NCI-H1048 (cell line): ENCODE measurements around the gene PARVG.

Experiments used
- DNase-seq: peaks from one replicate; lab custom pipeline; 2025; lab: John Stamatoyannopoulos, UW

PARVG gene

GRCh38 chr22:44196731-44197131 is 16.0 kb downstream of the PARVG start:
- DNase-seq = no peak

GRCh38 chr22:44197271-44197670 is 16.5 kb downstream of the PARVG start:
- no peak for DNase-seq

- DNase-seq = no peak
Measured at GRCh38 chr22:44199164-44199563, 18.4 kb downstream of the PARVG start.

DNA sequence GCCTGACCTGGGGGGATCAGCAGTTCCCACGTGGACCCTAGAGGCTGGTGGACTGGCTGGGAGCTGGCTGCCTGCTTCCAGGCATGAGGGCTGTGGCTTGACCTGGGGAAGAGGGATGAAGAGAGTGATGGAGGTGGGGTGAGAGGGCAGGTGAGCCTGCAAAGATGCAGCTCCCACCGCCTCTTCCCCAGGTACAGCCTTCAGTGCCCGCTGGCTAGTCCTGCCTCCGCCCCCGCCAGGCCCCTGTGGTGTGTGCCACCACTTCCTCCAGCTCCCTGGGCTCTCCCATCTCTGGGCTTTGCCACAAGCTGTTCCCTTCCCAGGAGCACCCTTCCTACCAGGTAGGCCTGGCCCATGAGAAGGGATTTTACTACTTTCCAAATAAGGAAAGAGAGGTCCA is 19.1 kb downstream of the PARVG start:
- DNase-seq = no peak

GRCh38 chr22:44200451-44200850 is 19.7 kb downstream of the PARVG start:
- DNase-seq = no peak

- DNase-seq = no peak
Measured at GRCh38 chr22:44200855-44201550, 20.3 kb downstream of the PARVG start.

GRCh38 chr22:44201665-44202064 is 20.9 kb downstream of the PARVG start:
- no peak for DNase-seq

- DNase-seq = no peak
Measured at GRCh38 chr22:44202261-44202789, 21.6 kb downstream of the PARVG start.

DNA sequence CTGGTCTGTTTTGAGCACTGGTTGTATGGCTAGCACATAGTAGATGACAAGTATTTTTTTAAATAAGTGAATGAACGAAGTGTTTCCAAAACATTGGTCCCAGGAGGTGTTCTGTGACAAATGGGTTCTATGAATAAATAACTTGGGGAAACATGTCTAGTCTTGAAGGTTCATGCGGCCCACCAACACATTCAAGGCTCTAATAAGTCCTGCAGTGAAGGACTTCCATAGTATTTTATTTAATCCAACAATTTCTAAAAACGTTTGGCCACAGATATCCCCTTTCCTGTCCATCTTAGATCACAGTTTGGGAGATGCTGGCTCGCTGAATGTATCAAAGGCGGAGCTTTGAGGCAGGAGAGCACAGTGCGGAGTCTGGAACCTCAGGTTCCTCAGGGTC is 22.5 kb downstream of the PARVG start:
- DNase-seq = no peak

DNA sequence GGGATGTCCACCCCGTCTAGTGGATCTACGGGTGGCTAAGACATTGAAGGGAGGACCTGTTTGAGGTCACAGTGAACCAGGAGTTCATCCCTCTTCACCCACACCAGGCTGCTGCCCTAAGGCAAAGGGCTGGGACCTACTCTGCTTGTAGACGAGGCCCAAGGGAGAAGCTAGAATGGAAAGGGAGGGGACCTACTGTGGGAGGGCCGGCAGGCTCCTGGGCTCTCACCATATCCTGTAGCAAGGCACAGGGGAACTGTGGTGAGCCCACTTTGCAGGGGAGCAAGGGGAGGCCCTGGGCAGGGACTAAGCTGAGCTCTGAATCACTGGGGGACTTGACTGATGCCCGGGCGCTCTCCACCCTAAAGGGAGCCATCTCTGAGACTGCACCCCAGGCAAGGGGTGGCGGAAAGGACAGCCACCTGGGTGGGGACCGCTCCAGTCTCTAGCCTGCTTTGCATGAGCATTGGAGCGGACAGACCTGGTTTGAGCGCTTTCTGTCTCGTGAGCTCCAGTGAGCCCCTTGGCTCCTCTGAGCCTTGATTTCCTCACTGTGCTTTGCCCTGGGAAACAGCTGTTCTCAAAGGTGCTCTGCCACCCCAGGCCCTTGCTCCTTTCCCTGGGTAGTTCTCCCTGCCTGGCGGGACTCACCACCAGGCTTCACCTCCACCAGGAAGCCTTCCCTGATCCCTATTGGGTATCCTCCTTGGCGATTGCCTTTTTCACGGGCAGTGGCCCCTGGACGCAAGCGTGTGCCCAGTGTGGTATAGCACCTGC is 24.2 kb downstream of the PARVG start:
- DNase-seq = no peak

- no peak for DNase-seq
Measured at GRCh38 chr22:44205516-44206329, 25.0 kb downstream of the PARVG start.

DNA sequence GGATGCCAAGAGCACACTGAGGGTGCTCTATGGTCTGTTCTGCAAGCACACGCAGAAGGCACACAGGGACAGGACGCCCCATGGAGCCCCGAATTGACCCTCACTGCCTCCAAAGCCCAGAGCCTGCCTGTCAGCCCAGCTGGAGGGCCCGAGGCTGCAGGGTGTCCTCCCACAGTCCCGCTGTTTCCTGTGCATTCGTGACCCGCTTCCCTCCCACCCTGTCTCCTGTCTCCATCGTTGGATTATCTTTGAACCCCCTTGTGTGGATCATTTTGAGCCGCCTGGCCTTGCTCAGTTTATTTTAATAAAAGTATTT is 25.6 kb downstream of the PARVG start:
- DNase-seq = no peak

GRCh38 chr22:44206696-44207095 is 26.0 kb downstream of the PARVG start:
- no peak for DNase-seq

DNA sequence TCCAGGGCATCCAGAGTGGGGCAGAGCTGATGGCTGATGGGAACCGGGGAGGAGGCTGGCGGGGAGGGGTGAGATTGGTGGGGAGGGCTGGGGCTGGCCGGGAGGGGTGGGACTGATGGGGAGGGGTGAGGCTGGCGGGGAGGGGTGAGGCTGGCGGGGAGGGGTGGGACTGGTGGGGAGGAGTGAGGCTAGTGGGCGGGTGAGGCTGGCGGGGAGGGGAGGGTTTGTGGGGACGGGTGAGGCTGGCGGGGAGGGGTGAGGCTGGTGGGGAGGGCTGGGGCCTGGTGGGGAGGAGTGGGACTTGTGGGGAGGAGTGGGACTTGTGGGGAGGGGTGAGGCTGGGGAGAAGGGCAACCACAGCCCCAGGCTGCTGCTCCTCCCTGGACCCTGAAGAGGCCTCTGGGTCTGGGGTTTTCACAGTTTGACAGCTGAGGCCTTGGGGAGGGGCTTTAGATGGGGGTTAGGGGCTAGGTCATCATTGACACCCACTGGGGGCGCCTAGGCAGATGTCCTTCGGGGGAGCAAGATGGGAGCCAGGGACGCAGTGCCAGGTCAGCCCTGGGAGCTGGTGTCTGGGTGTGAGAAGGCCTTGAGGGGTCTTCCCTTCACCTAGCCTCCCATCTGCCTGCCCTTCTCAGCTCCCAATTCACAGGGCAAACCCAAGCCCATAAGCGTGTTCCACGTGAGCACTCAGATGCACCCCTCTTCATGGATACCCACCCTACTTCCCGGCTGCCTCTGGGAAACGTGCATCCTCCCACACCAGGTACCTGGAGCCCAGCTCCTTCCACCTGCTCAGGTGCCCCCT is 26.7 kb downstream of the PARVG start:
- no peak for DNase-seq

- DNase-seq = no peak
Measured at GRCh38 chr22:44207981-44208317, 27.2 kb downstream of the PARVG start.

DNA sequence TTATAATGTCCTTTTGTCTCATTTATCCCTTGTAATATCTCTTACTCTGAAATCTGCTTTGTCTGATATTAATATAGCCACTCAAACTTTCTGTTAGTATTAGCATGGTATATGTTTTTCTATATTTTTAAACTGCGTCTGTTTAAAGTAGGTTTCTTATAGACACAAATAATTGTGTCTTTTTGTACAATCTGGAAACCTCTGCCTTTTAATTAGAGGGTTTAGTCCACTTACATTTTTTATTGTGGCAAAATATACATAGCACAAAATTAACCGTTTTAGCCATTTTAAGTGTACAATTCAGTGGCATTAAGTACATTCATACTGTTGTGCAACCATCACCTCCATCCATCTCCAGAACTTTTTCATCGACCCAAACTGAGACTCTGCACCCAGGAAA is 28.6 kb downstream of the PARVG start:
- no peak for DNase-seq

GRCh38 chr22:44210722-44211121 is 30.0 kb downstream of the PARVG start:
- DNase-seq = no peak

GRCh38 chr22:44211256-44211945 is 30.7 kb downstream of the PARVG start:
- no peak for DNase-seq

- no peak for DNase-seq
Measured at GRCh38 chr22:44211946-44212930, 31.5 kb downstream of the PARVG start.

DNA sequence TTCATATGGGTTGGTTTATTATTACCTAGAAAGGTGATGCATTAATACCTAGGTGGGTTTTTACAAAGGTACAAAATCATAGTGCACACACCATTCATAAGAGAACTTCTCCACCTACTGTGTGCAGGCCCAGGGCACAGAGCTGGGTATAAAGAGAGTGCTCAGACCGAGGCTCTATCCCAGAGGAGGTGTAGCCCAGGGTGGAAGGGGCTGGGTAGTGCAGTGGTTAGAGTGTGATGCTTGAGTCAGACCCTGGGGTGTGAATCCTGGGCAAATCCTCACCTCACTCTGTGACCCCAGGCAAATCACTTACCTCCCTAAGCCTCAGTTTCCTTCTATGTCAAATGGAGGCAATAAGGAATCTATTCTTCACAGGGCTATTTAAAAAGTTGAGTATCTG is 32.2 kb downstream of the PARVG start:
- no peak for DNase-seq
